Keratinocyte (primary cell): ENCODE measurements around the gene TMEM143.

Experiments
- CTCF ChIP-seq, 3 experiments: IDR thresholded peaks in 1 of 3; conservative IDR thresholded peaks in 1 of 3; optimal IDR thresholded peaks in 1 of 3; 2 replicates in 2 of 3; 3 replicates in 1 of 3; pipeline versions ENCODE3 to v1.5.1; 2011; ENCODE audit warnings: low read length in 3 of 3, mild to moderate bottlenecking in 3 of 3, moderate library complexity in 2 of 3, control low read depth in 1 of 3, inconsistent platforms in 1 of 3; ENCODE audit not compliant: insufficient read depth in 2 of 3; ENCODE audit errors: extremely low read depth in 1 of 3
- EZH2 ChIP-seq: IDR thresholded peaks from one replicate; pipeline ENCODE4 v1.6.1; 2012; ENCODE audit warnings: inconsistent platforms, mild to moderate bottlenecking, low read length, moderate library complexity

GRCh38 chr19:48405850-48406249, 42.1 kb upstream of the TMEM143 start:
- TF ChIP-seq CTCF (optimal IDR thresholded peaks at IDR 0.05 in 1 of 3, IDR thresholded peaks at IDR 0.05 in 1 of 3, conservative IDR thresholded peaks at IDR 0.05 in 1 of 3; ENCODE audit: extremely low read depth in 1 of 3, insufficient read depth in 2 of 3, low read length in 3 of 3) (no peak), EZH2 (no peak)
